GM23248 (cell line): ENCODE measurements around the gene PFKFB4.

Experiments used
- EZH2 ChIP-seq: fragments of 200-600 bp; sonication (generic); IDR thresholded peaks from 2 replicates; pipeline ENCODE4 v1.6.1; 2018; ENCODE audit warnings: antibody characterized with exemption, mild to moderate bottlenecking; ENCODE audit not compliant: insufficient read depth, poor library complexity, severe bottlenecking
- EZH2phosphoT487 ChIP-seq: fragments of 200-600 bp; sonication (generic); IDR thresholded peaks from 2 replicates; pipeline ENCODE4 v1.6.1; 2018; ENCODE audit warnings: antibody characterized with exemption, moderate library complexity, mild to moderate bottlenecking, low read depth; ENCODE audit not compliant: insufficient read depth

DNA sequence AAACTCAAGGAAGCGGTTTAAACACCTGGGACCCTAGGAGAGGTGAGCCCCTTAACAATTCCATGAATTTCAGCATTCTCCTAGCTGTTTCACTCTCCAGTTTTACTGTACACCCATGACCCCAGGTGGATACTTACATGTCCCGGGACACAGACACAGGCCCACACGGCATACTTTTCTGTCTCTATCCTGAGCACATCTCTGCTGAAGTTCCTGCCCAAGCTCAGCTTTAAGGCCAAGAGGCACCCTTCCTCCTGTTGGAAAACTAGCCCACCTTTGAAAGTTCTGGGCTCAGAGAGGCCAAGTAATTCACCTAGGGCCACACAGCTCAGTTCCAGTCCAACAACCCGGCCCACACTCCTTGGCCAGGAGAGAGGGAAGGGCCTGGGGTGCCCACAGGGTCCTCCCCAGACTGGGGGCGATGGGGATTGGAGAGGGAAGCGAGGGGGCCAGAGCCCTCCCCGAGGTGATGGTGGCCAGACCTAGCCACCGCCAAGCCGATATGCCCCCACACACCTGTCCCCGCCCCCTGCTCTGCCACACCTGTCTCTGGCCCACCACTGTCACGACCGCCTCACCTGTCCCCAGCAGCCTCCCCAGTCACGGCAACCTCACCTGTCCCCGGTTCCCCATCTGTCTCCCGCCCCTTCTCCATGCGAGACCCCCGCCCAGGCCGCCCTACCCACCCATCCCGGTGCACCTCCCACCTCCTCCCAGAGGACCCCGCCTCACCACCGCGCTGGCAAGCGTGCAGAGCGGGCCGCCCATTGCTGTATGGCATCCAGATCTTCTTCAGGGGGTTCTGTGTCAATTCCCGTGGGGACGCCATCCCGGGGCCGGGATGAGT is 431 bp downstream of the PFKFB4 start:
- TF ChIP-seq EZH2, result no peak
- no peak for TF ChIP-seq EZH2phosphoT487
